K562 (cell line): Measurements from ENCODE around the gene GCN1. TPM values are rescaled to one million over a fixed set of nuclear protein-coding genes. Genes with fewer than 3 reads are reported as not detected.
A peak's percentile ranks its signal among the peaks of the same experiment; 100 is the strongest.

Experiments used
- ATF2 ChIP-seq: sonication (generic); formaldehyde crosslinking; IDR thresholded peaks from 2 replicates; pipeline ENCODE4 v1.8.1; 2022; ENCODE audit warnings: missing genetic modification reagents
- CREB1 ChIP-seq, 2 experiments: sonication (generic) in 1 of 2; formaldehyde crosslinking in 1 of 2; IDR thresholded peaks; 2 replicates each; pipeline versions ENCODE4 v1.6.1 to v1.8.0; 2012 to 2022; ENCODE audit warnings: inconsistent platforms in 1 of 2, mild to moderate bottlenecking in 1 of 2, missing genetic modification reagents in 1 of 2, moderate library complexity in 1 of 2
- DDX20 ChIP-seq: fragments of 450-650 bp; IDR thresholded peaks from 2 replicates; pipeline ENCODE4 v1.6.1; 2016; ENCODE audit warnings: missing genetic modification characterization, low read depth, mild to moderate bottlenecking, missing compliant biosample characterization, moderate library complexity
- NCOA4 ChIP-seq: fragments of 450-650 bp; IDR thresholded peaks from 2 replicates; pipeline ENCODE4 v1.6.1; 2018; ENCODE audit warnings: mild to moderate bottlenecking; ENCODE audit not compliant: partially characterized antibody
- RBM22 ChIP-seq: fragments of 200-400 bp; formaldehyde crosslinking; IDR thresholded peaks from 2 replicates; pipeline ENCODE4 v1.6.1; 2018; ENCODE audit warnings: low read length, low read depth; ENCODE audit not compliant: poor library complexity, severe bottlenecking
- RFX5 ChIP-seq: IDR thresholded peaks from 2 replicates; pipeline ENCODE4 v1.6.1; 2011; ENCODE audit warnings: low read depth, mild to moderate bottlenecking, improper control_type of control experiment, low read length
- ZBTB33 ChIP-seq: sonication (generic); formaldehyde crosslinking; IDR thresholded peaks from 2 replicates; pipeline ENCODE4 v1.8.1; 2023; ENCODE audit warnings: mild to moderate bottlenecking, missing genetic modification reagents
- ZBTB40 ChIP-seq, 2 experiments: fragments of 450-650 bp in 1 of 2; sonication (generic) in 1 of 2; formaldehyde crosslinking in 1 of 2; IDR thresholded peaks; 2 replicates each; pipeline versions ENCODE4 v1.7.1 to v1.9.0; 2016 to 2022; ENCODE audit warnings: inconsistent platforms in 1 of 2, mild to moderate bottlenecking in 1 of 2, missing genetic modification reagents in 1 of 2
- ZFX ChIP-seq: sonication (generic); formaldehyde crosslinking; IDR thresholded peaks from 2 replicates; pipeline ENCODE4 v1.8.0; 2022; ENCODE audit warnings: mild to moderate bottlenecking, missing genetic modification reagents, moderate library complexity
- ZNF449 ChIP-seq: fragments of 250-450 bp; sonication (Bioruptor Pico); IDR thresholded peaks from 2 replicates; pipeline ENCODE4 v1.8.0; 2022; ENCODE audit warnings: moderate library complexity, mild to moderate bottlenecking, inconsistent platforms
- ZNF707 ChIP-seq: fragments of 250-450 bp; sonication (Bioruptor Pico); conservative IDR thresholded peaks from 2 replicates; pipeline ENCODE4 v1.8.0; 2022; ENCODE audit warnings: inconsistent platforms, mild to moderate bottlenecking, moderate library complexity
- ZNF76 ChIP-seq: fragments of 250-450 bp; sonication (Bioruptor Pico); IDR thresholded peaks from 2 replicates; pipeline ENCODE4 v1.4.0; 2020; ENCODE audit warnings: mild to moderate bottlenecking, moderate library complexity, borderline replicate concordance
- polyA plus RNA-seq, 8 experiments: library from polyadenylated mRNA; depleted of rRNA in 4 of 8; stranded (reverse) in 5 of 8; unstranded in 3 of 8; fragments of >200 nt; fragmentation: Nextera tagmentation in 2 of 8; fragmentation: Illumina TruSeq in 1 of 8; extraction: Ambion mirVana in 2 of 8; extraction: Trizol in 1 of 8; gene quantifications; 2 replicates each; pipeline versions ENCODE4 v1.2.1 to v1.2.3, GENCODE V29; 2011 to 2014; ENCODE audit warnings: inconsistent platforms in 1 of 8, missing spikeins in 1 of 8
- total RNA-seq, 7 experiments: library from RNA; depleted of rRNA in 6 of 7; stranded (reverse); fragments of >200 nt in 6 of 7; fragmentation: Illumina TruSeq in 2 of 7; extraction: Trizol in 2 of 7; gene quantifications; 2 replicates each; pipeline versions ENCODE4 v1.2.1 to v1.2.3, GENCODE V29; 2011 to 2021; ENCODE audit warnings: low replicate concordance in 1 of 7

GCN1 gene
- total and polyA plus RNA-seq, 9 of the 15 experiments (the other 6 are each of a cell fraction or from before 2014, with no cell fraction given), result 11.9 to 190 (median 51.7) TPM

- no peak for TF ChIP-seq ZBTB40 (IDR thresholded peaks at IDR 0.05)
- TF ChIP-seq ZBTB40 (CRISPR knock-in tag; IDR thresholded peaks at IDR 0.05), result no peak
- TF ChIP-seq CREB1 (IDR thresholded peaks at IDR 0.05), result peak; percentile 38; the same call in 1 of the 2 replicates
- peak; percentile 54; the same call in 1 of the 2 replicates for TF ChIP-seq CREB1 (CRISPR knock-in tag; IDR thresholded peaks at IDR 0.05)
- peak; percentile 77 for TF ChIP-seq ZFX (CRISPR knock-in tag)
- TF ChIP-seq ZBTB33, result peak; percentile 83
- TF ChIP-seq RBM22, result no peak
- TF ChIP-seq ZNF76 (CRISPR knock-in tag), result no peak
- TF ChIP-seq ZNF707, result no peak
- TF ChIP-seq RFX5, result no peak
- TF ChIP-seq ATF2 (CRISPR knock-in tag), result no peak
- TF ChIP-seq NCOA4, result no peak
- no peak for TF ChIP-seq DDX20 (tag)
- no peak; the same call in 1 of the 2 replicates for TF ChIP-seq ZNF449 (CRISPR knock-in tag)
These were observed 47.8 kb upstream of the GCN1 start (continued) for GRCh38 chr12:120242275-120242799.
